OCI-LY1 (cell line): ENCODE results near the gene CAMKK1.

ENCODE experiments used
- H2AFZ ChIP-seq: fragments of 200-600 bp; sonication (generic), shearing (Covaris generic); 2 replicates; pipeline ENCODE4 v1.6.0; 2014; ENCODE audit warnings: antibody characterized with exemption, mild to moderate bottlenecking, low read length
- H3F3A ChIP-seq: fragments of 200-600 bp; sonication (generic), shearing (Covaris generic); 2 replicates; pipeline ENCODE4 v1.6.0; 2014; ENCODE audit warnings: mild to moderate bottlenecking, antibody characterized with exemption, low read length, moderate library complexity; ENCODE audit not compliant: insufficient read depth
- H3K27ac ChIP-seq: fragments of 200-600 bp; sonication (generic); 2 replicates; pipeline ENCODE4 v1.5.1; 2014; ENCODE audit warnings: low read length, mixed run types, mild to moderate bottlenecking, low read depth; ENCODE audit not compliant: poor library complexity, severe bottlenecking
- H3K27me3 ChIP-seq: fragments of 200-600 bp; sonication (generic); 2 replicates; pipeline ENCODE4 v1.6.0; 2014; ENCODE audit warnings: antibody characterized with exemption, mild to moderate bottlenecking, low read length, moderate library complexity; ENCODE audit not compliant: insufficient read depth
- H3K36me3 ChIP-seq: fragments of 200-600 bp; sonication (generic); 2 replicates; pipeline ENCODE4 v1.6.1; 2014; ENCODE audit warnings: mild to moderate bottlenecking, antibody characterized with exemption, low read length, moderate library complexity, mixed read lengths; ENCODE audit not compliant: insufficient read depth
- H3K4me1 ChIP-seq: fragments of 200-600 bp; sonication (generic); 2 replicates; pipeline ENCODE4 v1.5.1; 2014; ENCODE audit warnings: mild to moderate bottlenecking, low read length, moderate library complexity; ENCODE audit not compliant: insufficient read depth, severe bottlenecking
- H3K4me2 ChIP-seq: fragments of 200-600 bp; sonication (generic), shearing (Covaris generic); 2 replicates; pipeline ENCODE4 v1.6.1; 2014; ENCODE audit warnings: low read length
- H3K4me3 ChIP-seq: fragments of 200-600 bp; sonication (generic); 2 replicates; pipeline ENCODE4 v1.5.1; 2014; ENCODE audit warnings: low read length, low read depth, mild to moderate bottlenecking, mixed read lengths; ENCODE audit not compliant: poor library complexity, severe bottlenecking
- H3K79me2 ChIP-seq: fragments of 200-600 bp; shearing (Covaris generic); 2 replicates; pipeline ENCODE4 v1.6.1; 2016; ENCODE audit warnings: mixed run types, low read length, mixed read lengths; ENCODE audit not compliant: insufficient read depth
- H3K9ac ChIP-seq: fragments of 200-600 bp; sonication (generic), shearing (Covaris generic); 2 replicates; pipeline ENCODE4 v1.6.1; 2014; ENCODE audit warnings: mild to moderate bottlenecking, low read length, mixed read lengths
- H3K9me2 ChIP-seq: fragments of 200-600 bp; sonication (generic), shearing (Covaris generic); 2 replicates; pipeline ENCODE4 v1.6.1; 2014; ENCODE audit warnings: low read depth, mild to moderate bottlenecking, low read length, mixed read lengths
- H3K9me3 ChIP-seq: fragments of 200-600 bp; shearing (Covaris generic); 2 replicates; pipeline ENCODE4 v1.6.1; 2014; ENCODE audit warnings: low read length, mixed read lengths
- H4K20me1 ChIP-seq: fragments of 200-600 bp; sonication (generic), shearing (Covaris generic); 2 replicates; pipeline ENCODE4 v1.6.0; 2016; ENCODE audit warnings: mild to moderate bottlenecking, low read length; ENCODE audit not compliant: insufficient read depth
- EZH2 ChIP-seq: fragments of 200-600 bp; sonication (generic), shearing (Covaris generic); IDR thresholded peaks from 2 replicates; pipeline ENCODE4 v1.8.0; 2017; ENCODE audit warnings: borderline replicate concordance, mixed run types, mild to moderate bottlenecking, antibody characterized with exemption, low read length, moderate library complexity, mixed read lengths
- TF ChIP-seq, protein P1 (sequence below): fragments of 200-600 bp; sonication (generic), shearing (Covaris generic); IDR thresholded peaks from 2 replicates; pipeline ENCODE4 v1.5.1; 2017; ENCODE audit warnings: mild to moderate bottlenecking, antibody characterized with exemption, low read length, moderate library complexity, mixed read lengths

CAMKK1 gene

DNA sequence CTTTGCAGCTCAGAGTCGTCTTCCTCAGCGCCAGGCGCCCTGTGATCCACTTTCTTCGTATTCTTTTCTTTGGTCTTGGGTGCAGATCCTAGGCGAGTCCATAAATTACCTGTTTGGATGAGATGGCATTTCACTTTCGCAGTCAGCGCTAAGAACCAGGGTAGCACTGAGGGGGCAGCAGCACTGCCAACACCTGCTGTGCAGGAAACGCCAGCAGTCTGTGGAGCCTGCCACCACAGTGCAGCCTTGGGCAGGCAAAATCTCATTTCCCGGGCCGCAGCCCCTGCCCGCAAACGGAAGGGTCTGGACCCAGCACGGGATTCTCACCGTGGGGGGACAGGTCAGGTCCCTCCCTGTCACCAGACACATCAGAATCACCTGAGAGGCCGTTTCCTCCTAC, 79.7 kb downstream of the CAMKK1 start:
- no peak overlapping the region for H3K27ac ChIP-seq
- H3K4me3 ChIP-seq, result no peak overlapping the region
- peaks cover 13% of the 10 kb centered on the region for H3K4me1 ChIP-seq
- no peak overlapping the region for H3K9ac ChIP-seq
- H3K4me2 ChIP-seq, result no peak overlapping the region
- TF ChIP-seq, protein P1, sequence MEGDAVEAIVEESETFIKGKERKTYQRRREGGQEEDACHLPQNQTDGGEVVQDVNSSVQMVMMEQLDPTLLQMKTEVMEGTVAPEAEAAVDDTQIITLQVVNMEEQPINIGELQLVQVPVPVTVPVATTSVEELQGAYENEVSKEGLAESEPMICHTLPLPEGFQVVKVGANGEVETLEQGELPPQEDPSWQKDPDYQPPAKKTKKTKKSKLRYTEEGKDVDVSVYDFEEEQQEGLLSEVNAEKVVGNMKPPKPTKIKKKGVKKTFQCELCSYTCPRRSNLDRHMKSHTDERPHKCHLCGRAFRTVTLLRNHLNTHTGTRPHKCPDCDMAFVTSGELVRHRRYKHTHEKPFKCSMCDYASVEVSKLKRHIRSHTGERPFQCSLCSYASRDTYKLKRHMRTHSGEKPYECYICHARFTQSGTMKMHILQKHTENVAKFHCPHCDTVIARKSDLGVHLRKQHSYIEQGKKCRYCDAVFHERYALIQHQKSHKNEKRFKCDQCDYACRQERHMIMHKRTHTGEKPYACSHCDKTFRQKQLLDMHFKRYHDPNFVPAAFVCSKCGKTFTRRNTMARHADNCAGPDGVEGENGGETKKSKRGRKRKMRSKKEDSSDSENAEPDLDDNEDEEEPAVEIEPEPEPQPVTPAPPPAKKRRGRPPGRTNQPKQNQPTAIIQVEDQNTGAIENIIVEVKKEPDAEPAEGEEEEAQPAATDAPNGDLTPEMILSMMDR, result no peak
- no peak for TF ChIP-seq EZH2
- no peaks in the 10 kb centered on the region for H3F3A ChIP-seq
- peaks cover 84% of the 10 kb centered on the region for H3K36me3 ChIP-seq
- no peaks in the 10 kb centered on the region for H3K79me2 ChIP-seq
- no peaks in the 10 kb centered on the region for H3K9me3 ChIP-seq
- H4K20me1 ChIP-seq, result no peaks in the 10 kb centered on the region
- H2AFZ ChIP-seq, result no peak overlapping the region
- H3K9me2 ChIP-seq, result no peaks in the 10 kb centered on the region
- H3K27me3 ChIP-seq, result no peaks in the 10 kb centered on the region

DNA sequence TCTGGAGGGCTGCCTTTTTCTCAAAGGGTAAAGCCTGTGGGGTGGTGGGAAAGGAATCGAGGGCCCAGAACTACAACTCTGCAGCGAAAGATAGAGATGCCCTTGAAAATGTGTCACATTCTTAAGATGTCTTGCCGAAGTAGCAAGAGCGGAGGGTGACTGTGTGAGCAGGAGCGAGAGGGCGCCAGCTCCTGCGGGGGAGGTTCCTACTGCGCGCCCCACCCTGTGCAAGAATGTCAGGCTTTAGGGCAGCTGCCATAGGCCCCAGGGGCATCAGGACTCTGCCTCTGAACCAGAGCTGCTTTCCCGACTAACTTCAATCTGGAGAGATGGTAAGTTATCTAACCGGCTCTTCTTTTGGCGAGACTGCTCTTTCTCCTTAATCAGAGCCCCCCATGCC, 80.1 kb downstream of the CAMKK1 start:
- Histone ChIP-seq H3K4me1 (peaks cover 13% of the 10 kb centered on the region), H3K9me2 (no peaks in the 10 kb centered on the region), H3K27me3 (no peaks in the 10 kb centered on the region), H3K9ac (no peak overlapping the region), H3K27ac (no peak overlapping the region), H3K4me2 (no peak overlapping the region), H2AFZ (no peak overlapping the region), H3K36me3 (peaks cover 84% of the 10 kb centered on the region), H3K79me2 (no peaks in the 10 kb centered on the region), H3F3A (no peaks in the 10 kb centered on the region), H3K9me3 (no peaks in the 10 kb centered on the region), H4K20me1 (no peaks in the 10 kb centered on the region), H3K4me3 (no peak overlapping the region)
- TF ChIP-seq, protein P1, result no peak
- no peak for TF ChIP-seq EZH2

DNA sequence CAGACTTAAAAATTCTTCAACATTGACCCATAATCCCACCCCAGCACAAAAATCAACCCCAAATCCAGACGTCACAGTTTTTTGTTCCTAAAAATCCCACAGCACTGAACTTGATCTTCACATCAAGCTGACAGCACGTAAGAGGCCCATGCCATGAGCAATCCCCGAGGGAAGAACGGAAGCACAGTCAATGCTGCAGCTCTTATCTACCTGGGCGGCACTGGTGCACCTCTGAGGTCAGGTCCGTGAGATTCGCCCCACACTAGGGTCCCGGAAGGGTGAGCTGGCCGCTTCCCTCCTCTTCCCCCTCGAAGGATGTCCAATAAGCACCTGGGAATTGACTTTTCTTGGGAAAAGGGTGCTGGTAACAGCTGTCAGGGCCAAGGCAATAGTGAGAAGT, 80.6 kb downstream of the CAMKK1 start:
- TF ChIP-seq, protein P1, result no peak
- TF ChIP-seq EZH2, result no peak
- H3K9me3 ChIP-seq, result no peaks in the 10 kb centered on the region
- H3K27ac ChIP-seq, result no peak overlapping the region
- no peaks in the 10 kb centered on the region for H3K27me3 ChIP-seq
- no peak overlapping the region for H3K9ac ChIP-seq
- H3K4me3 ChIP-seq, result no peak overlapping the region
- H2AFZ ChIP-seq, result no peak overlapping the region
- no peaks in the 10 kb centered on the region for H3F3A ChIP-seq
- peaks cover 84% of the 10 kb centered on the region for H3K36me3 ChIP-seq
- no peaks in the 10 kb centered on the region for H3K79me2 ChIP-seq
- peaks cover 13% of the 10 kb centered on the region for H3K4me1 ChIP-seq
- no peaks in the 10 kb centered on the region for H3K9me2 ChIP-seq
- no peaks in the 10 kb centered on the region for H4K20me1 ChIP-seq
- H3K4me2 ChIP-seq, result no peak overlapping the region
